C4-2B (cell line): ENCODE data around the gene ALG5.

ENCODE experiments used
- ZFX ChIP-seq: fragments of 450-650 bp; IDR thresholded peaks from 2 replicates; pipeline ENCODE4 v1.6.1; 2017
- TF ChIP-seq, protein P1 (sequence below): fragments of 450-650 bp; conservative IDR thresholded peaks from 2 replicates; pipeline ENCODE4 v1.5.1; 2017; ENCODE audit warnings: mild to moderate bottlenecking

DNA sequence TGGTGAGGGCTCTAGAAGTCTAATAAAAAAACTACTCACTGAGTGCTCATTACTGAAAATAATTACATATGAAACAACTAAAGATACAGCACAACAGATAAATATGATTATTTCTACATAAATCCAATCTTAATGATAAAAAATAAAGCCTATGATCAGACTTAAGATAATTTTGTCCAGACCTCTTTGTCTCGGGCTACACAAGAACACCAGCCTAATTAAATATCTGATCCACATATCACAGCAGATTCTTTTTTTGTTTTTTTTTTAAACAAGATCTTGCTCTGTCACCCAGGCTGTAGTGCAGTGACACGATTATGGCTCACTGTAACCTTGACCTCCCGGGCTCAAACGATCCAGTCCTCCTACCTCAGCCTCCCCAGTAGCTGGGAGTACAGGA, 48.8 kb downstream of the ALG5 start:
- TF ChIP-seq, protein P1, sequence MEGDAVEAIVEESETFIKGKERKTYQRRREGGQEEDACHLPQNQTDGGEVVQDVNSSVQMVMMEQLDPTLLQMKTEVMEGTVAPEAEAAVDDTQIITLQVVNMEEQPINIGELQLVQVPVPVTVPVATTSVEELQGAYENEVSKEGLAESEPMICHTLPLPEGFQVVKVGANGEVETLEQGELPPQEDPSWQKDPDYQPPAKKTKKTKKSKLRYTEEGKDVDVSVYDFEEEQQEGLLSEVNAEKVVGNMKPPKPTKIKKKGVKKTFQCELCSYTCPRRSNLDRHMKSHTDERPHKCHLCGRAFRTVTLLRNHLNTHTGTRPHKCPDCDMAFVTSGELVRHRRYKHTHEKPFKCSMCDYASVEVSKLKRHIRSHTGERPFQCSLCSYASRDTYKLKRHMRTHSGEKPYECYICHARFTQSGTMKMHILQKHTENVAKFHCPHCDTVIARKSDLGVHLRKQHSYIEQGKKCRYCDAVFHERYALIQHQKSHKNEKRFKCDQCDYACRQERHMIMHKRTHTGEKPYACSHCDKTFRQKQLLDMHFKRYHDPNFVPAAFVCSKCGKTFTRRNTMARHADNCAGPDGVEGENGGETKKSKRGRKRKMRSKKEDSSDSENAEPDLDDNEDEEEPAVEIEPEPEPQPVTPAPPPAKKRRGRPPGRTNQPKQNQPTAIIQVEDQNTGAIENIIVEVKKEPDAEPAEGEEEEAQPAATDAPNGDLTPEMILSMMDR = no peak
- no peak for TF ChIP-seq ZFX
